Stimulated activated naive B cell treated with anti-CD40 and anti-IgM and Interleukin-4, amounts not matched to agents 10 μg/mL and 1 μg/mL and 100 μg/mL, for 72 hours (primary cell): ENCODE measurements around the gene NEIL3.

ENCODE experiments used
- ATAC-seq, 2 donors: fragments of 150-1000 bp; cut with Tn5 transposase; replicated peaks; 2 replicates each; pipeline ENCODE4 v1.10.0; 2021; ENCODE audit warnings: moderate library complexity in 1 of 2
- DNase-seq: peaks from one replicate; pipeline ENCODE4 v3.0.0; 2021
- H3K27ac Mint-ChIP-seq: one replicate; pipeline ENCODE4 v1.8.0; 2022; ENCODE audit warnings: mild to moderate bottlenecking, mixed read lengths
- H3K27me3 Mint-ChIP-seq, 2 donors: one replicate each; pipeline ENCODE4 v1.8.0; 2022; ENCODE audit warnings: mixed read lengths in 2 of 2
- H3K36me3 Mint-ChIP-seq, 2 donors: one replicate each; pipeline ENCODE4 v1.8.0; 2022; ENCODE audit warnings: mixed read lengths in 2 of 2, mild to moderate bottlenecking in 1 of 2
- H3K4me1 Mint-ChIP-seq, 2 donors: one replicate each; pipeline ENCODE4 v1.8.0; 2022; ENCODE audit warnings: mixed read lengths in 2 of 2, mild to moderate bottlenecking in 1 of 2
- H3K4me3 Mint-ChIP-seq, 2 donors: one replicate each; pipeline ENCODE4 v1.8.0; 2022; ENCODE audit warnings: mild to moderate bottlenecking in 2 of 2, mixed read lengths in 2 of 2, moderate library complexity in 1 of 2
- H3K9me3 Mint-ChIP-seq, 2 donors: one replicate each; pipeline ENCODE4 v1.8.0; 2022; ENCODE audit warnings: mixed read lengths in 2 of 2, mild to moderate bottlenecking in 1 of 2

NEIL3 gene

GRCh38 chr4:177309522-177310371 is at the start of gene NEIL3:
NEIL3 (plus strand) TSS chr4:177309874; CDS start chr4:177309954, 80 bp downstream.
- Mint-ChIP-seq H3K4me3 (peak within 1 kb of the TSS; percentile 90 to 98), H3K36me3 (peaks cover 0 to 1% of the 10 kb centered on the region in 2 donors), H3K4me1 (peaks cover 9 to 10% of the 10 kb centered on the region in 2 donors), H3K27ac (peak within 1 kb of the TSS; percentile 92), H3K9me3 (no peaks in the 10 kb centered on the region), H3K27me3 (no peaks in the 10 kb centered on the region)
- peak; percentile 90 to 91 for ATAC-seq
- DNase-seq, result peak; percentile 78

GRCh38 chr4:177263818-177264217 is 45.9 kb upstream of the NEIL3 start:
- Mint-ChIP-seq H3K9me3 (no peaks in the 10 kb centered on the region), H3K27ac (no peak overlapping the region)
- no peak for ATAC-seq

GRCh38 chr4:177264788-177265422 is 44.8 kb upstream of the NEIL3 start:
- H3K9me3 Mint-ChIP-seq, result no peaks in the 10 kb centered on the region
- no peak overlapping the region for H3K27ac Mint-ChIP-seq
- H3K27me3 Mint-ChIP-seq, result peaks cover 0 to 5% of the 10 kb centered on the region in 2 donors
- H3K4me3 Mint-ChIP-seq, result no peak overlapping the region
- DNase-seq (no peak), ATAC-seq (no peak)
- H3K4me1 Mint-ChIP-seq, result no peaks in the 10 kb centered on the region
- no peaks in the 10 kb centered on the region for H3K36me3 Mint-ChIP-seq

More at GRCh38 chr4:177263818-177264217, 45.9 kb upstream of the NEIL3 start:
- DNase-seq, result no peak
- H3K36me3 Mint-ChIP-seq, result no peaks in the 10 kb centered on the region
- peaks cover 0 to 9% of the 10 kb centered on the region in 2 donors for H3K27me3 Mint-ChIP-seq
- no peaks in the 10 kb centered on the region for H3K4me1 Mint-ChIP-seq
- H3K4me3 Mint-ChIP-seq, result no peak overlapping the region

GRCh38 chr4:177265729-177266128 is 43.9 kb upstream of the NEIL3 start:
- Mint-ChIP-seq H3K36me3 (no peaks in the 10 kb centered on the region), H3K27me3 (no peaks in the 10 kb centered on the region), H3K9me3 (no peaks in the 10 kb centered on the region), H3K27ac (no peak overlapping the region), H3K4me1 (no peaks in the 10 kb centered on the region), H3K4me3 (no peak overlapping the region)
- ATAC-seq (no peak), DNase-seq (no peak)

GRCh38 chr4:177266506-177266905 is 43.2 kb upstream of the NEIL3 start:
- no peak overlapping the region for H3K27ac Mint-ChIP-seq
- H3K4me1 Mint-ChIP-seq, result no peaks in the 10 kb centered on the region
- ATAC-seq (no peak), DNase-seq (no peak)
- no peak overlapping the region for H3K4me3 Mint-ChIP-seq
- no peaks in the 10 kb centered on the region for H3K27me3 Mint-ChIP-seq
- no peaks in the 10 kb centered on the region for H3K36me3 Mint-ChIP-seq
- H3K9me3 Mint-ChIP-seq, result no peaks in the 10 kb centered on the region

GRCh38 chr4:177267911-177268310 is 41.8 kb upstream of the NEIL3 start:
- Mint-ChIP-seq H3K27me3 (no peaks in the 10 kb centered on the region), H3K4me1 (no peaks in the 10 kb centered on the region), H3K4me3 (no peak overlapping the region), H3K27ac (no peak overlapping the region), H3K36me3 (no peaks in the 10 kb centered on the region), H3K9me3 (no peaks in the 10 kb centered on the region)
- DNase-seq (no peak), ATAC-seq (no peak)

GRCh38 chr4:177271091-177271490 is 38.6 kb upstream of the NEIL3 start:
- Mint-ChIP-seq H3K36me3 (no peaks in the 10 kb centered on the region), H3K27ac (no peak overlapping the region), H3K4me1 (no peaks in the 10 kb centered on the region), H3K9me3 (no peaks in the 10 kb centered on the region), H3K4me3 (no peak overlapping the region), H3K27me3 (no peaks in the 10 kb centered on the region)
- ATAC-seq, result no peak
- no peak for DNase-seq

- ATAC-seq (no peak), DNase-seq (no peak)
- Mint-ChIP-seq H3K27me3 (no peaks in the 10 kb centered on the region), H3K4me1 (no peaks in the 10 kb centered on the region), H3K4me3 (no peak overlapping the region), H3K27ac (no peak overlapping the region), H3K9me3 (no peaks in the 10 kb centered on the region), H3K36me3 (no peaks in the 10 kb centered on the region)
Observed at GRCh38 chr4:177271915-177272766, 37.5 kb upstream of the NEIL3 start.

GRCh38 chr4:177275999-177276398 is 33.7 kb upstream of the NEIL3 start:
- H3K36me3 Mint-ChIP-seq, result no peaks in the 10 kb centered on the region

GRCh38 chr4:177281351-177281909 is 28.2 kb upstream of the NEIL3 start:
- H3K27ac Mint-ChIP-seq, result no peak overlapping the region
- ATAC-seq (no peak), DNase-seq (no peak)
- H3K9me3 Mint-ChIP-seq, result no peaks in the 10 kb centered on the region
- H3K36me3 Mint-ChIP-seq, result no peaks in the 10 kb centered on the region
- H3K4me3 Mint-ChIP-seq, result no peak overlapping the region
- no peaks in the 10 kb centered on the region for H3K27me3 Mint-ChIP-seq
- H3K4me1 Mint-ChIP-seq, result no peaks in the 10 kb centered on the region

More at GRCh38 chr4:177275999-177276398, 33.7 kb upstream of the NEIL3 start:
- Mint-ChIP-seq H3K4me3 (no peak overlapping the region), H3K9me3 (no peaks in the 10 kb centered on the region), H3K27ac (no peak overlapping the region), H3K27me3 (no peaks in the 10 kb centered on the region), H3K4me1 (no peaks in the 10 kb centered on the region)
- no peak for ATAC-seq
- no peak for DNase-seq

- Mint-ChIP-seq H3K27me3 (no peaks in the 10 kb centered on the region), H3K4me1 (no peaks in the 10 kb centered on the region), H3K9me3 (no peaks in the 10 kb centered on the region), H3K36me3 (no peaks in the 10 kb centered on the region), H3K27ac (no peak overlapping the region), H3K4me3 (no peak overlapping the region)
- DNase-seq (no peak), ATAC-seq (no peak)
Observed at GRCh38 chr4:177282284-177282835, 27.3 kb upstream of the NEIL3 start.

GRCh38 chr4:177283167-177283566 is 26.5 kb upstream of the NEIL3 start:
- Mint-ChIP-seq H3K4me1 (no peaks in the 10 kb centered on the region), H3K27ac (no peak overlapping the region), H3K36me3 (no peaks in the 10 kb centered on the region), H3K4me3 (no peak overlapping the region), H3K27me3 (no peaks in the 10 kb centered on the region), H3K9me3 (no peaks in the 10 kb centered on the region)
- DNase-seq (no peak), ATAC-seq (no peak)

- no peaks in the 10 kb centered on the region for H3K4me1 Mint-ChIP-seq
- H3K36me3 Mint-ChIP-seq, result no peaks in the 10 kb centered on the region
- DNase-seq (no peak), ATAC-seq (no peak)
- H3K27me3 Mint-ChIP-seq, result no peaks in the 10 kb centered on the region
- H3K9me3 Mint-ChIP-seq, result no peaks in the 10 kb centered on the region
- H3K4me3 Mint-ChIP-seq, result no peak overlapping the region
- no peak overlapping the region for H3K27ac Mint-ChIP-seq
Observed at GRCh38 chr4:177285953-177286352, 23.7 kb upstream of the NEIL3 start.

GRCh38 chr4:177287255-177287654 is 22.4 kb upstream of the NEIL3 start:
- no peak for ATAC-seq
- no peak overlapping the region for H3K27ac Mint-ChIP-seq
- no peaks in the 10 kb centered on the region for H3K4me1 Mint-ChIP-seq
- DNase-seq, result no peak
- no peaks in the 10 kb centered on the region for H3K27me3 Mint-ChIP-seq
- no peak overlapping the region for H3K4me3 Mint-ChIP-seq
- no peaks in the 10 kb centered on the region for H3K9me3 Mint-ChIP-seq
- no peaks in the 10 kb centered on the region for H3K36me3 Mint-ChIP-seq
